ENCODE data around the gene ZNF19.

Gene ZNF19

DNA sequence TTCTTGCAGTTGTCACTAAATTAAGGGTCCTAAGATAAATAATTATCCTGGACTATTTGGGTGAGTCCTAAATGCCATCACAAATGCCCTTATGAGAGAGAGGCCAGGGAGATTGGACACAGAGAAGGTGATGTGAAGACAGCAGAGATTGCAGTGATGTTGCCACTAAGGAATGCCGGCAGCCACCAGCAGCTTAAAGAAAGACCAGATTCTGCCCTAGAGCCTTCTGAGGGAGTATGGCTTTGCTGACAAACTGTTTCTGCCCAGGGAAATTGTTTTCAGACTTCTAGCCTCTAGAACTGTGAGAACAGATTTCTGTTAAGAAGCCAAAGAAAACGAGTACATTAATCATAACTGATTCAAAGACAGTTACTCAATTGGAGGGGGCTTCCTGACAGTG is 17.1 kb downstream of the ZNF19 start:
- Histone ChIP-seq H3K4me3 (ENCODE audit: insufficient read depth, low read depth, low read length) (no peak overlapping the region), H3K27ac (ENCODE audit: insufficient read depth, low read depth, low read length, poor library complexity, severe bottlenecking) (no peak overlapping the region), H3K27me3 (ENCODE audit: control insufficient read depth, insufficient read depth, low read length, poor library complexity, severe bottlenecking) (no peaks in the 10 kb centered on the region), H3K36me3 (ENCODE audit: control insufficient read depth, insufficient read depth, low read length) (peaks cover 3% of the 10 kb centered on the region), H3K4me1 (ENCODE audit: control insufficient read depth, insufficient read depth, low read length) (no peaks in the 10 kb centered on the region), H3K9me3 (ENCODE audit: control insufficient read depth, low read length) (no peaks in the 10 kb centered on the region)
- 71 to 97% methylated on average over 2 of the region's 2 CpGs for WGBS, 2 experiments

- 37 to 42% methylated on average over 8 of the region's 9 CpGs for WGBS, 2 experiments
- Histone ChIP-seq H3K9me3 (ENCODE audit: control insufficient read depth, low read length) (no peaks in the 10 kb centered on the region), H3K27me3 (ENCODE audit: control insufficient read depth, insufficient read depth, low read length, poor library complexity, severe bottlenecking) (no peaks in the 10 kb centered on the region), H3K27ac (ENCODE audit: insufficient read depth, low read depth, low read length, poor library complexity, severe bottlenecking) (no peak overlapping the region), H3K4me3 (ENCODE audit: insufficient read depth, low read depth, low read length) (no peak overlapping the region), H3K36me3 (ENCODE audit: control insufficient read depth, insufficient read depth, low read length) (no peaks in the 10 kb centered on the region), H3K4me1 (ENCODE audit: control insufficient read depth, insufficient read depth, low read length) (no peaks in the 10 kb centered on the region)
Measured at GRCh38 chr16:71467810-71468209, 21.3 kb downstream of the ZNF19 start.

DNA sequence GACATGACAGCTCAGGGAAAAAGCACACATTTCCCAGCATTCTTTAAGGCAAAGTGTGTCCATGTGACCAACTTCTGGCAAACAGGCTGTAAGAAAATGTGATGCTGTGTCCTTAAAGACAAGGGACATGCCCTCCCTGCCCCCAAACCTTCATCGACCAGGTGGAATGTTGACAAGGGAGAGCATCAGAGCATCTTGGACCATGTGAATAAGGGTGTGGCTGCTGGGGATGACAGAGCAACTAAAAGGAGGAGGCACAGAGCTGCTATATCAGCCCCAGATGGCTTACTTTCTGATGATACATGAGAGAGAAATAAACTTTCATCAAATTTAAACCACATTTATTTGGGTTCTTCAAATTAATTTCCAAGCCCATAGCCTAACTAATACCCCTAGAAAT is 24.9 kb downstream of the ZNF19 start:
- Histone ChIP-seq H3K4me1 (ENCODE audit: control insufficient read depth, insufficient read depth, low read length) (peaks cover 6% of the 10 kb centered on the region), H3K9me3 (ENCODE audit: control insufficient read depth, low read length) (no peaks in the 10 kb centered on the region), H3K4me3 (ENCODE audit: insufficient read depth, low read depth, low read length) (no peak overlapping the region), H3K27me3 (ENCODE audit: control insufficient read depth, insufficient read depth, low read length, poor library complexity, severe bottlenecking) (no peaks in the 10 kb centered on the region), H3K36me3 (ENCODE audit: control insufficient read depth, insufficient read depth, low read length) (no peaks in the 10 kb centered on the region), H3K27ac (ENCODE audit: insufficient read depth, low read depth, low read length, poor library complexity, severe bottlenecking) (no peak overlapping the region)
- 73 to 77% methylated on average over 1 of the region's 1 CpG for WGBS, 2 experiments

GRCh38 chr16:71461686-71462648 is 27.2 kb downstream of the ZNF19 start, which contains the start of gene ZNF23:
Gene ZNF23 (minus strand): TSS chr16:71462247. CDS start chr16:71456796, 5,451 bp downstream.
- Histone ChIP-seq H3K4me1 (ENCODE audit: control insufficient read depth, insufficient read depth, low read length) (peaks cover 6% of the 10 kb centered on the region), H3K27ac (ENCODE audit: insufficient read depth, low read depth, low read length, poor library complexity, severe bottlenecking) (peak within 1 kb of the TSS; percentile 30), H3K36me3 (ENCODE audit: control insufficient read depth, insufficient read depth, low read length) (no peaks in the 10 kb centered on the region), H3K4me3 (ENCODE audit: insufficient read depth, low read depth, low read length) (peak within 1 kb of the TSS; percentile 89), H3K9me3 (ENCODE audit: control insufficient read depth, low read length) (no peaks in the 10 kb centered on the region), H3K27me3 (ENCODE audit: control insufficient read depth, insufficient read depth, low read length, poor library complexity, severe bottlenecking) (no peaks in the 10 kb centered on the region)
- WGBS, 2 experiments, result 1% methylated on average over 52 of the region's 52 CpGs

- H3K36me3 ChIP-seq (ENCODE audit: control insufficient read depth, insufficient read depth, low read length), result no peaks in the 10 kb centered on the region
- WGBS, 2 experiments, result 100% methylated on average over 1 of the region's 1 CpG; no CpG with 5 or more reads in 1 of the 2 experiments
Measured at GRCh38 chr16:71460941-71461340, 28.2 kb downstream of the ZNF19 start.

GRCh38 chr16:71460236-71460635 is 28.9 kb downstream of the ZNF19 start:
- 89 to 99% methylated on average over 4 of the region's 4 CpGs for WGBS, 2 experiments
- no peaks in the 10 kb centered on the region for H3K9me3 ChIP-seq (ENCODE audit: control insufficient read depth, low read length)
- H3K4me3 ChIP-seq (ENCODE audit: insufficient read depth, low read depth, low read length), result no peak overlapping the region
- no peaks in the 10 kb centered on the region for H3K27me3 ChIP-seq (ENCODE audit: control insufficient read depth, insufficient read depth, low read length, poor library complexity, severe bottlenecking)
- H3K27ac ChIP-seq (ENCODE audit: insufficient read depth, low read depth, low read length, poor library complexity, severe bottlenecking), result no peak overlapping the region
- H3K4me1 ChIP-seq (ENCODE audit: control insufficient read depth, insufficient read depth, low read length), result peaks cover 6% of the 10 kb centered on the region
- H3K36me3 ChIP-seq (ENCODE audit: control insufficient read depth, insufficient read depth, low read length), result no peaks in the 10 kb centered on the region

More at GRCh38 chr16:71460941-71461340, 28.2 kb downstream of the ZNF19 start:
- Histone ChIP-seq H3K27ac (ENCODE audit: insufficient read depth, low read depth, low read length, poor library complexity, severe bottlenecking) (no peak overlapping the region), H3K4me1 (ENCODE audit: control insufficient read depth, insufficient read depth, low read length) (peaks cover 6% of the 10 kb centered on the region), H3K27me3 (ENCODE audit: control insufficient read depth, insufficient read depth, low read length, poor library complexity, severe bottlenecking) (no peaks in the 10 kb centered on the region), H3K4me3 (ENCODE audit: insufficient read depth, low read depth, low read length) (peak overlapping the region; percentile 89), H3K9me3 (ENCODE audit: control insufficient read depth, low read length) (no peaks in the 10 kb centered on the region)

DNA sequence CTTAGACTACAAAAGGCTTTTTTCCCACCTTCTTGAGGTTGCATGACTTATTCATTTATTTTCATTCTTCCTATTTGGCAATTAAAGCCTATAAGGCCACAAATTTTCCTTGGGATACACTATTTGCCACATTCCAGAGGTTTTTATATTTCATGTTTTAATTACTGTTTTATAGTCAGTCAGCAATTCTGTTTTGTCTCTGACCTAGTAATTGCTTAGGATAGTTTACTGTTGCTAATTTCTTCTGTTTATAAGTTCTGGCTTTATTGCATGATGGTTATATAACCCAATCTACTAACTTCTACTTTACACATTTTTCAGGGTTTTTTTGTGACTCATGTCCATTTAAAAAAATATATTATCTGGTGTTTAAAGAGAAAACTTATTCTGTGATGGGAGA is 29.6 kb downstream of the ZNF19 start:
- Histone ChIP-seq H3K27ac (ENCODE audit: insufficient read depth, low read depth, low read length, poor library complexity, severe bottlenecking) (no peak overlapping the region), H3K4me1 (ENCODE audit: control insufficient read depth, insufficient read depth, low read length) (peaks cover 6% of the 10 kb centered on the region), H3K27me3 (ENCODE audit: control insufficient read depth, insufficient read depth, low read length, poor library complexity, severe bottlenecking) (no peaks in the 10 kb centered on the region), H3K4me3 (ENCODE audit: insufficient read depth, low read depth, low read length) (no peak overlapping the region), H3K9me3 (ENCODE audit: control insufficient read depth, low read length) (no peaks in the 10 kb centered on the region), H3K36me3 (ENCODE audit: control insufficient read depth, insufficient read depth, low read length) (no peaks in the 10 kb centered on the region)

- Histone ChIP-seq H3K27ac (ENCODE audit: insufficient read depth, low read depth, low read length, poor library complexity, severe bottlenecking) (no peak overlapping the region), H3K27me3 (ENCODE audit: control insufficient read depth, insufficient read depth, low read length, poor library complexity, severe bottlenecking) (no peaks in the 10 kb centered on the region), H3K36me3 (ENCODE audit: control insufficient read depth, insufficient read depth, low read length) (peaks cover 18% of the 10 kb centered on the region), H3K9me3 (ENCODE audit: control insufficient read depth, low read length) (no peaks in the 10 kb centered on the region), H3K4me3 (ENCODE audit: insufficient read depth, low read depth, low read length) (no peak overlapping the region), H3K4me1 (ENCODE audit: control insufficient read depth, insufficient read depth, low read length) (peaks cover 6% of the 10 kb centered on the region)
- 89 to 92% methylated on average over 4 of the region's 4 CpGs for WGBS, 2 experiments
Measured at GRCh38 chr16:71456801-71457200, 32.3 kb downstream of the ZNF19 start.

- Histone ChIP-seq H3K27me3 (ENCODE audit: control insufficient read depth, insufficient read depth, low read length, poor library complexity, severe bottlenecking) (no peaks in the 10 kb centered on the region), H3K27ac (ENCODE audit: insufficient read depth, low read depth, low read length, poor library complexity, severe bottlenecking) (no peak overlapping the region), H3K9me3 (ENCODE audit: control insufficient read depth, low read length) (peaks cover 16% of the 10 kb centered on the region), H3K36me3 (ENCODE audit: control insufficient read depth, insufficient read depth, low read length) (peaks cover 53% of the 10 kb centered on the region), H3K4me1 (ENCODE audit: control insufficient read depth, insufficient read depth, low read length) (no peaks in the 10 kb centered on the region), H3K4me3 (ENCODE audit: insufficient read depth, low read depth, low read length) (no peak overlapping the region)
Measured at GRCh38 chr16:71453036-71453435, 36.1 kb downstream of the ZNF19 start.

DNA sequence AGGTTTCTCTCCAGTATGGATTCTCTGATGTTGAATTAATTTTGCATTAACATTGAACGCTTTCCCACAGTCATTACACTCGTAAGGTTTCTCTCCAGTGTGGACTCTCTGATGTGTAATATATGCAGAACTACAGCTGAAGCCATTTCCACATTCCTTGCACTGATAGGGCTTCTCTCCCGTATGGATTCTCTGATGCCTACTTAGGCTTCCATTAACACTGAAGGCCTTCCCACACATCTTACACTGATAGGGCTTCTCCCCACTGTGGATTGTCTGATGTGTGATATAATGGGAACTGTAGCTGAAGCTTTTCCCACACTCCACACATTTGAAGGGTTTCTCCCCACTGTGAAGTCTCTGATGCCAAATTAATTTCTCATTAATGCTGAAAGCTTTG is 40.1 kb downstream of the ZNF19 start:
- H3K4me3 ChIP-seq (ENCODE audit: insufficient read depth, low read depth, low read length), result no peak overlapping the region
- H3K4me1 ChIP-seq (ENCODE audit: control insufficient read depth, insufficient read depth, low read length), result no peaks in the 10 kb centered on the region
- H3K36me3 ChIP-seq (ENCODE audit: control insufficient read depth, insufficient read depth, low read length), result peaks cover 56% of the 10 kb centered on the region
- no peak overlapping the region for H3K27ac ChIP-seq (ENCODE audit: insufficient read depth, low read depth, low read length, poor library complexity, severe bottlenecking)
- peaks cover 21% of the 10 kb centered on the region for H3K9me3 ChIP-seq (ENCODE audit: control insufficient read depth, low read length)
- WGBS, 2 experiments, result 94 to 100% methylated on average over 2 to 3 of the region's 3 CpGs
- H3K27me3 ChIP-seq (ENCODE audit: control insufficient read depth, insufficient read depth, low read length, poor library complexity, severe bottlenecking), result no peaks in the 10 kb centered on the region
